DND-41 (cell line): ENCODE data around the gene AKT1.

Source experiments
- CTCF ChIP-seq: IDR thresholded peaks from 2 replicates; pipeline ENCODE4 v1.5.1; 2012; ENCODE audit warnings: borderline replicate concordance, low read length, moderate library complexity, mild to moderate bottlenecking; ENCODE audit not compliant: poor library complexity, severe bottlenecking; ENCODE audit errors: extremely low read depth
- EZH2 ChIP-seq: IDR thresholded peaks from 3 replicates; pipeline ENCODE4 v1.6.1; 2012; ENCODE audit warnings: borderline replicate concordance, low read depth, mild to moderate bottlenecking, moderate library complexity, low read length, inconsistent platforms; ENCODE audit not compliant: severe bottlenecking

- TF ChIP-seq CTCF (no peak), EZH2 (no peak)
Observed at GRCh38 chr14:104776481-104776880, 19.1 kb downstream of the AKT1 start.
